ENCODE results near the gene NTSR1.

The NTSR1 gene

GRCh38 chr20:62755817-62756724, 47.4 kb downstream of the NTSR1 start:
- DNase-seq (ENCODE audit: low spot score) = no peak

DNA sequence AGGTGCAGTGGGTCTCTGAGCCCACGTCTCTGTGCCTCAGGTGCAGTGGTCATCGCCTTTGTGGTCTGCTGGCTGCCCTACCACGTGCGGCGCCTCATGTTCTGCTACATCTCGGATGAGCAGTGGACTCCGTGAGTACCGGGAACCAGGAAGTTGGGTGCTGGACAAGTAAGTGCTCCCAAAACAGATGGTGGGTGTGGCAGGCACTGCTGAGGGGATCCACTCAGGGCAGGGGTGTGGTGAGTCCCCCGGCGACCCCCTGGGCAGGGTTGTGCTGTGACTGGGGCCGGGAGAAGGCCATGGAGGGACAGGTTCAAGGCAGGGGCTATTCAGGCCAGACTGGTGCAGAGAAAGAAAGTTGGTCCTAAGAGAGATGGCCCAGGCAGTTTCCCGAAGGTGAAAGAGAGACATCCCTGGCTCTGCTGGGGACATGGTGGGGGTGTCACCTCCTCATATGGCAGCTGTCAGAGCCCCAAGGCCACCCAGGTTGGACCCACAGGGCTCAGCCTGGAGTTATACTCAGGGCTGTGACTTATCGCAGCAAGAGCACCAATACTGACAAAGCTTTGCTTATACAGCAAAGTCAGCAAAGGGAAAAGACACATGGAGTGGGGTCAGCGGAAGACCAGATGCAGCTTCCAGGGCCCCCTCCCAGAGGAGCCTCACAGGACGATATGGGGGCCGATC, 49.7 kb downstream of the NTSR1 start:
- DNase-seq (ENCODE audit: low spot score) = no peak

GRCh38 chr20:62759981-62760431, 51.4 kb downstream of the NTSR1 start:
- DNase-seq (ENCODE audit: low spot score) = no peak

DNA sequence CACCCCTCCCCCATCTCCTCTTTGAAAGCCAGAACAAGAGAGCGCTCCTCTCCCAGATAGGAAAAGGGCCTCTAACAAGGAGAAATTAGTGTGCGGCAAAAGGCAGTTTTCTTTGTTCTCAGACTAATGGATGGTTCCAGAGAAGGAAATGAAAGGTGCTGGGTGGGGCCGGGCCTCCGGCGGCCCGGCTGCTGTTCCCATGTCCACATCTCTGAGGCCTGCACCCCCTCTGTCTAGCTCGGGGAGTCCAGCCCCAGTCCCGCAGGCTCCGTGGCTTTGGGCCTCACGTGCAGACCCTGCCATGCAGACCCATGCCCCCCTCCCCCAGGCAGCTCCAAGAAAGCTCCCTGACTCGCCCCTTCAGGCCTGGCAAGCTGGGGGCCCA, 51.8 kb downstream of the NTSR1 start:
- no peak for DNase-seq (ENCODE audit: low spot score)

- no peak for DNase-seq (ENCODE audit: low spot score)
Measured at GRCh38 chr20:62760856-62761758, 52.5 kb downstream of the NTSR1 start.

- no peak for DNase-seq (ENCODE audit: low spot score)
Measured at GRCh38 chr20:62761759-62762131, 53.1 kb downstream of the NTSR1 start.

DNA sequence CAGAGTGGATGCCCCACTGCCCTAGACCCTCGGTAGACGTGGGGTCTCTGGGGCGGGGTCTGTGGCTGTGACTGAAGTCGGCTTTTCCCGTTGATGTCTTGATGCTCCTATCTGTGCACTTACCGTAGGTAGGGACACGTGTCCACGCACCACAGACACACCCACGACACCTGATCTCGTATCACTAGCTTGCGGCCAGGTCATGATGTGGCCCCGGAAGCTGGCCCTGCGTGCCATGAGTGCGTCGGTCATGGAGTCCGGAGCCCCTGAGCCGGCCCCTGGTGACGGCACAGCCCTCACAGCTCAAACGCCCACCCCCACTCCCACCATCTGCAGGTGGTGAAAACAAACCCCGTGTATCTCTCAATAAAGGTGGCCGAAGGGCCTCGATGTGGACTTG, 53.7 kb downstream of the NTSR1 start:
- DNase-seq (ENCODE audit: low spot score) = no peak

DNA sequence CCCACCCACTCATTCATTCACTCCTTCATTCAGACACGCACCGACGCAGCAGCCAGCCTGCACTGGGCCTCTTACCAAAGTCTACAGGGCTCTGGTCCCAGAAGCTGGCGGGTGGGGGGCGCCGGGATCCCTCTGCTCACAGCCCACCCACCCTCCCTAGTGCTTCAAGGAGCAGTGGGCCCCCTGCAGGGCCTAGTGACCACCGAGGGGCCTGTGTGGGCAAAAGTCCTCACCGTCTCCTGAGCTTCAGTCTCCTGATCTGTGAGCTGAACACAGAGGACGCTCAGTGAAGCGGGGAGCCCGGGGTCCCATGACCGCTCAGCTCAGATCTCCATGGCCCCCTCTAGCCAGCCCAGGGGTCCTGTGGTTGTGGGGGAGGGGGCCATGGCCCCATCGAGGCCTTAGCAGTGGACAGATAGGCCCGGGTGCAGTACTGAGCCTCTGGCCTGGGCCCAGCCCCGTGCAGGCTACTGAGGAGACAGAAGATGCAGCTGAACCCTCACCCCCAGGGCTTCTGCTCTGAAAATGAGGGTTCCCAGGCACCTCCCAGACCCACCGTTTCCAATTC, 54.2 kb downstream of the NTSR1 start:
- DNase-seq (ENCODE audit: low spot score) = no peak

GRCh38 chr20:62763404-62763803, 54.8 kb downstream of the NTSR1 start:
- no peak for DNase-seq (ENCODE audit: low spot score)

- no peak for DNase-seq (ENCODE audit: low spot score)
Measured at GRCh38 chr20:62764156-62764935, 55.7 kb downstream of the NTSR1 start.

GRCh38 chr20:62765021-62765420, 56.4 kb downstream of the NTSR1 start:
- no peak for DNase-seq (ENCODE audit: low spot score)

- DNase-seq (ENCODE audit: low spot score) = no peak
Measured at GRCh38 chr20:62765432-62766070, 56.9 kb downstream of the NTSR1 start.

DNA sequence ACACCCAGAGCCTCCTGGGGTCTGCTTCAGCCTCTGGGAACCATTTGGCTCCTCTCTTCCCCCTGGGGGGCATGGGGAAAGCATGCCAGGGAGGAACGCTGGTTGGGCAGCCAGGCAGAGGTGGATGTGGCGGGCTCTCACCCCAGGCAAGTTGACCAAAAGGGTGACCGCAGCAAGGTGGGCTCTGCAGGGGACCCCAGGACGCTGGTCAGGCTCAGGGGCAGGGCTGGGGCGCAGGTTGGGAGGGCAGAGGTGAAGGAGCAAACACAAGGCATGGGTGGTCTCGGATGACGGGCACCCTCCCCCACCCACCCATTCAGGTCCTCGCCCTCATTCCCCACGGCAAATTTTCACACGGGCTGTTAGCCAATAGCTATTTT, 57.4 kb downstream of the NTSR1 start:
- no peak for DNase-seq (ENCODE audit: low spot score)

- DNase-seq (ENCODE audit: low spot score) = no peak
Measured at GRCh38 chr20:62766716-62767115, 58.1 kb downstream of the NTSR1 start.

DNA sequence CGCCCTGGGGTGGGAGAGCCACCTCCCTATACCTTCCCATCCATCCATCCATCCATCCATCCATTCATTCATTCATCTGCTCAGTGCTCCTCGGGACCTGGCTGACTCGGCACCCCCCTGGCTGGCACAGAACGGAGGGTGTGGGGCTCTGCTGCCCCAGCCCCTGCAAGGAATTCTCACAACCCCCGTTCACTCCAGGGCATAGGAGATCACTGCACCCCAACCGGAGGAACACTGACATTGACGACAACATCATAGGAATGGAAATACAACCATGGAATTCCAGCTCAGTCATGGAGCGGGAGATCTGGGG, 59.6 kb downstream of the NTSR1 start:
- DNase-seq (ENCODE audit: low spot score) = no peak

GRCh38 chr20:62768551-62769287, 60.1 kb downstream of the NTSR1 start:
- DNase-seq (ENCODE audit: low spot score) = peak; percentile 49

GRCh38 chr20:62769346-62770071, 60.9 kb downstream of the NTSR1 start:
- no peak for DNase-seq (ENCODE audit: low spot score)

DNA sequence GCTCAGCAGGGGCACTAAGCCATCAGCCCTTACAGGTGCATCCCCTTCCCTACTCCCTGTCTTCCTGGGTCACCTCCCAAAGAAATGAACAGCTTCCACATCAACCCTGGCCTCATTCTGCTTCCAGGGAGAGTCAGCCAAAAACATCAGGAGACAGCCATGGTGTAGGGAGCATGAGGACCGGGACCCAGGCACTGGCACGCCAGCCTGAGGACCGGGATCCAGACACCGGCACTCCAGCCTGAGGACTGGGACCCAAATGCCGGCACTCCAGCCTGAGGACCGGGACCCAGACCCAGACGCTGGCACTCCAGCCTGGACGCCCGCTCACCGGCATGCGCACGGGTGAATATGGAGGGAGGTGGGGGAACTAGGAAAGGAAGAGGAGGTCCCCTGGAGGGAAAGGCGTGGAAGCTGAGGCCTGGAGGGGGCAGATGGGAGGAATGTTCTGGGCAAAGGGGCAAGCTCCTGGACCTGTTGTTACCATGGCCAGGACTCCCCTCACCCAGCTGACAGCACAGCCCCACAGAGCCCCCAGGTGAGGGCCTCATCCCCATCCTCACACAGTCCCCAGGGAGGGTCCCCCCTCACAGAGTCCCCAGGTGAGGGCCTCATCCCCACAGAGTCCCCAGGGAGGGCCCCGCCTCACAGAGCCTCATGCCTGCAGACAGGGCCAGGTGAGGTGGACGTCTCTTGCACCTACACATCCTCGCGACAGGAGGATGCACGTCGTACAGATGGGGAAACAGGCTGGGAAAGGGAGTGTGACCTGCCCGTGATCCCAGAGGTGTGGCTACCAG, 61.7 kb downstream of the NTSR1 start:
- no peak for DNase-seq (ENCODE audit: low spot score)

- DNase-seq (ENCODE audit: low spot score) = no peak
Measured at GRCh38 chr20:62770916-62771315, 62.3 kb downstream of the NTSR1 start.

All from AG08396 (cell line).